Parathyroid adenoma (tissue), 2 donors: ENCODE measurements around the gene DCHS1.

Experiments
- H2AFZ ChIP-seq: fragments of 300-600 bp; sonication (generic); one replicate; pipeline ENCODE4 v1.7.0; 2017; ENCODE audit warnings: antibody characterized with exemption, mild to moderate bottlenecking
- H3K27ac ChIP-seq: fragments of 300-600 bp; sonication (generic); one replicate; pipeline ENCODE4 v1.7.0; 2017
- H3K27me3 ChIP-seq: fragments of 300-600 bp; sonication (generic); one replicate; pipeline ENCODE4 v1.7.0; 2017; ENCODE audit warnings: low read length; ENCODE audit not compliant: control insufficient read depth, insufficient read depth
- H3K36me3 ChIP-seq: fragments of 300-600 bp; sonication (generic); one replicate; pipeline ENCODE4 v1.7.0; 2017; ENCODE audit warnings: low read length; ENCODE audit not compliant: control insufficient read depth, insufficient read depth
- H3K4me1 ChIP-seq: fragments of 300-600 bp; sonication (generic); one replicate; pipeline ENCODE4 v1.7.0; 2017; ENCODE audit warnings: control low read depth
- H3K4me2 ChIP-seq: fragments of 300-600 bp; sonication (generic); one replicate; pipeline ENCODE4 v1.7.0; 2017; ENCODE audit warnings: low read length
- H3K4me3 ChIP-seq: fragments of 300-600 bp; sonication (generic); one replicate; pipeline ENCODE4 v1.7.0; 2017; ENCODE audit warnings: low read depth, low read length
- H3K79me2 ChIP-seq: fragments of 300-600 bp; sonication (generic); one replicate; pipeline ENCODE4 v1.7.0; 2017; ENCODE audit warnings: control low read depth
- H3K9ac ChIP-seq: fragments of 300-600 bp; sonication (generic); one replicate; pipeline ENCODE4 v1.7.0; 2017; ENCODE audit warnings: mild to moderate bottlenecking
- H3K9me3 ChIP-seq: fragments of 300-600 bp; sonication (generic); one replicate; pipeline ENCODE4 v1.7.0; 2017; ENCODE audit warnings: low read length; ENCODE audit not compliant: control insufficient read depth
- TF ChIP-seq, protein P1 (sequence below): fragments of 300-600 bp; sonication (generic); IDR thresholded peaks from one replicate; pipeline ENCODE4 v1.7.0; 2017; ENCODE audit warnings: antibody characterized with exemption, mild to moderate bottlenecking
- donor health status: primary hyperparathyroidism.

DCHS1 gene

DNA sequence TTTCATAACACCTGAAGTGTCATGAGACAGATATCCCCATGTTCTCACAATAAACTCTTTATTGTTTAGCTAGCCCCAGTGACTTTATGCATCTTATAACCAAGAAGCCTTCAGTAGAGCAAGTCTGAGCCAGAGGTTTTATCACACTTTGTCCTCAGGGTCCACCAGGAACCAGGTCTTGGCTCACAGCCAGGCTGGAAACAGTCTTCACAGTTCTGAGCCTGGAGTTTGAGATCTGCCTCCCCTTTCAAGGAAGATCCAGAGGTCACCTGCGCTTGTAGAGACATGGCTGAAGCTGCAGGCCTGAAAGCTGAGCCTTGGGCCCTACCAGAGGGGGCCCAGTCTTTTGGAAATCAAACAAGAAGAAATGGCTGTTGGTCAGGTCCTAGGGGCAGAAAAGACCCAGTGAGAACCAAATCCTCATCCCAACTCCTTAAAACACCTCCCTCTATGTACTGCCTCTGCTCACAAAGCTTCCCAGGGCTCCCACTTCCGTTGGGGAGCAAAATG is 55.7 kb downstream of the DCHS1 start:
- H3K36me3 ChIP-seq: no peaks in the 10 kb centered on the region

DNA sequence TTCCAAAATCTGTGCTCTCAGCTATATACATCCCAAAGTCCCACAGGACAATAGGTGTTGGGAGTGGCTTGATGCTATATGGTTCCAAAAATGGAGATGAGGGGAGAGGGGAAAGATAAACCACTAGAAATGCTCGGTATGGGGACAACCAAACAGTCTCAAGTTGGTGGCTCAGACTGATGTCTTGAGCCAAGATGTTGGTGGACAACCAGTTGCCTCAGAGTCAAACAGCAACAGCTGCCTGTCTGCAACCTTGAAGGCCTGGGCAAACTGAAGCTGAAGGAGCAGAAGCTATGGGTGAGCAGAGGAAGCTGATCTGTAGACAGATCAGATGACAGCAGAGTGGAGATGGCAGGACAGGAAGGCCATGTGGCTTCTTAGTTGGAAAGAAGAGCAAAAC is 56.2 kb downstream of the DCHS1 start:
- Histone ChIP-seq H3K79me2 (peaks cover 8% of the 10 kb centered on the region), H3K4me3 (no peak overlapping the region), H3K36me3 (no peaks in the 10 kb centered on the region), H3K9me3 (no peaks in the 10 kb centered on the region), H3K27me3 (no peaks in the 10 kb centered on the region), H3K9ac (no peak overlapping the region), H3K27ac (no peak overlapping the region), H3K4me2 (no peak overlapping the region), H2AFZ (no peak overlapping the region), H3K4me1 (peaks cover 4% of the 10 kb centered on the region)
- TF ChIP-seq, protein P1, sequence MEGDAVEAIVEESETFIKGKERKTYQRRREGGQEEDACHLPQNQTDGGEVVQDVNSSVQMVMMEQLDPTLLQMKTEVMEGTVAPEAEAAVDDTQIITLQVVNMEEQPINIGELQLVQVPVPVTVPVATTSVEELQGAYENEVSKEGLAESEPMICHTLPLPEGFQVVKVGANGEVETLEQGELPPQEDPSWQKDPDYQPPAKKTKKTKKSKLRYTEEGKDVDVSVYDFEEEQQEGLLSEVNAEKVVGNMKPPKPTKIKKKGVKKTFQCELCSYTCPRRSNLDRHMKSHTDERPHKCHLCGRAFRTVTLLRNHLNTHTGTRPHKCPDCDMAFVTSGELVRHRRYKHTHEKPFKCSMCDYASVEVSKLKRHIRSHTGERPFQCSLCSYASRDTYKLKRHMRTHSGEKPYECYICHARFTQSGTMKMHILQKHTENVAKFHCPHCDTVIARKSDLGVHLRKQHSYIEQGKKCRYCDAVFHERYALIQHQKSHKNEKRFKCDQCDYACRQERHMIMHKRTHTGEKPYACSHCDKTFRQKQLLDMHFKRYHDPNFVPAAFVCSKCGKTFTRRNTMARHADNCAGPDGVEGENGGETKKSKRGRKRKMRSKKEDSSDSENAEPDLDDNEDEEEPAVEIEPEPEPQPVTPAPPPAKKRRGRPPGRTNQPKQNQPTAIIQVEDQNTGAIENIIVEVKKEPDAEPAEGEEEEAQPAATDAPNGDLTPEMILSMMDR: no peak

More for the DNA sequence above, 55.7 kb downstream of the DCHS1 start:
- Histone ChIP-seq H3K4me2 (no peak overlapping the region), H3K9ac (no peak overlapping the region), H3K9me3 (no peaks in the 10 kb centered on the region), H2AFZ (no peak overlapping the region), H3K27ac (no peak overlapping the region), H3K4me1 (peaks cover 4% of the 10 kb centered on the region), H3K27me3 (no peaks in the 10 kb centered on the region), H3K79me2 (peaks cover 8% of the 10 kb centered on the region), H3K4me3 (no peak overlapping the region)
- TF ChIP-seq, protein P1: no peak

DNA sequence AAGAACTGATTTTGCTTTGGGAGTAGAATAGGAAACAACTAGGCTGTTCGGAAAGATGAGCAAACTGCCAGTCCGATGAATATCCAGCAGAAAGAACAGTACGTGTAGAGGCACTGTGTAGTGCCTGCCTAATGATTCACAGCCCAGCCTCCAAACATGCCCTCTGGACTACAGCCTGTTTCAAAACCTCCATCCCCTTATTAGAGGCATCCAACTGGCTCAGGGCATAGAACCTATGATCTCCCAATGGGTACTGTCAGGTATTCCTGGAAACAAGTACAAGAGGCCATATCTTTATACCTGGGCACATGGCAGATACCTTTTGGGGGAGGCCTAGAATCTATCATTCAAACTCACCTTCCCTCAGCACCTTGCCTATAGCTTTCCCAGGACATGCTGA is 57.1 kb downstream of the DCHS1 start:
- H3K27me3 ChIP-seq: no peaks in the 10 kb centered on the region
- no peak overlapping the region for H3K4me3 ChIP-seq
- no peak overlapping the region for H3K27ac ChIP-seq
- no peaks in the 10 kb centered on the region for H3K36me3 ChIP-seq
- H3K9ac ChIP-seq: no peak overlapping the region
- H3K79me2 ChIP-seq: peaks cover 3% of the 10 kb centered on the region
- H3K9me3 ChIP-seq: no peaks in the 10 kb centered on the region
- no peak overlapping the region for H2AFZ ChIP-seq
- H3K4me1 ChIP-seq: peaks cover 4% of the 10 kb centered on the region
- TF ChIP-seq, protein P1: no peak
- H3K4me2 ChIP-seq: no peak overlapping the region

DNA sequence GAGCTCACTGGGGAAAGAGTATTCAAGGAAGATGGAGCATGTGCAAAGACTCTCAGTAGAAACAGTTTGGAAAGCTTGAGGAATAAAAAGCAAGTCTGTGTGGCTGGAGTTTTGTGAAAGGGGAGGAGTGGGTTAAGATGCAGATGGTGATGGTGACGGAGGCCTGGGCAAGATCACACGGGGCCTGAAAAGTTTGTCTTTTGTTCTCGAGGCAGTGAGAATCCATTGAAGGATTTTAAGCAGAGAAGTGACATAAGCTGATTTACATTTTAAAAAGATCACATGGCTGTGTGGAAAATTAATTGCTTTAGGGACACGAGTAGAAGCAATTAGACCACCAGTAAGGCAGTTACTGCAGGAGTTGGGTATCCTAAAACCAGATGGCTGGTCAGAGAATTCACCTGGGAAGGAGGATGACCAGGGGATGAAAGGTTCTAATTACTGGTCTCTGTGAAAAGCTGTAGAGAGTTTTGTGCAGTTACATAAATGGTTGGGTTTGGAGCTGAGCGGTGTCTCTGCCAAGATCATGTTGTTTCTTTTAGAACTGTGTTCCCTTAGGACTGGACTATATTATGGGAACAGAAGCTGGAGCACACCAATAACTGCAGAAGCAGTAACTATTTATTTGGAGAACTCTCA is 59.3 kb downstream of the DCHS1 start:
- Histone ChIP-seq H3K36me3 (no peaks in the 10 kb centered on the region), H2AFZ (no peak overlapping the region), H3K27ac (no peak overlapping the region), H3K4me1 (no peaks in the 10 kb centered on the region), H3K9me3 (no peaks in the 10 kb centered on the region), H3K4me3 (no peak overlapping the region), H3K27me3 (no peaks in the 10 kb centered on the region), H3K9ac (no peak overlapping the region), H3K79me2 (no peaks in the 10 kb centered on the region), H3K4me2 (no peak overlapping the region)
- TF ChIP-seq, protein P1: no peak
